RWPE1 (cell line): ENCODE results near the gene MVK.

Experiments used
- CTCF ChIA-PET: fragments of 350-600 bp; sonication (Branson Sonifier 250); formaldehyde crosslinking; extraction: SDS; loops from one replicate; lab custom pipeline; 2021; lab: Yijun Ruan, JAX
- POLR2A ChIA-PET: fragments of 400-600 bp; formaldehyde crosslinking; extraction: SDS; loops from one replicate; lab custom pipeline; 2020; ENCODE audit warnings: antibody characterized with exemption; ENCODE audit not compliant: low non-redundant PET; lab: Yijun Ruan, JAX
- DNase-seq: peaks from one replicate; pipeline ENCODE4 v3.0.0; 2012; ENCODE audit warnings: low spot score
- H3K27ac ChIP-seq: fragments of 450-650 bp; 2 replicates; pipeline ENCODE4 v1.5.1; 2017
- TF ChIP-seq, protein P1 (sequence below): fragments of 450-650 bp; conservative IDR thresholded peaks from 2 replicates; pipeline ENCODE4 v1.5.1; 2017; ENCODE audit warnings: low read depth, mild to moderate bottlenecking

Gene MVK

DNA sequence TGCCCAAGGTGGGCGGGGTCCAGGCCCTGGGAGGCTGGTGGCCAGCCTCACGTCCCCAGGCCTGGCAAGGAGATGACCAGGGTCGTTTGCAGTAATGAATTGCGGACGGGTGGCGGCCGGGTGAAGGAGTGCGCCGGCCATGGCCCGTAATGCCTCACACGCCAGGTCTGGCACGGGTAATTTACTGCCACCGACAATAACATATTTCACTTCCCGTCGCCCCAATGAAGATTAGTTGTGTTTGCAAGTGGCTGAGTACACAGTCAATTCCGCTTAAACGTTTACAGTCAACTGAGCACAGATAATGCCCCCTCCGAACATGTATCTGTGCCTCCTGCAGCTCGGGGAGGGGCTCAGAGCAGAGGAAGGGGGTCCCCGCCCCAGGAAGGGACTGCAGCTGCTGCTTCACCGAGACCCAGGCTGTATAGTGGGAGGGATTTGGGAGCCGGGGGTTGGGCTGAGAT lies 48.3 kb downstream of the MVK start:
- DNase-seq = no peak
- ChIA-PET POLR2A (no interaction called here), CTCF (interaction anchor here (1.4 to 1.5 kb wide), 2 partner anchors 9 to 24 kb away, joined by 4 to 5 read pairs; no protein-coding TSS in a partner anchor)
- H3K27ac ChIP-seq = no peak overlapping the region
- TF ChIP-seq, protein P1, sequence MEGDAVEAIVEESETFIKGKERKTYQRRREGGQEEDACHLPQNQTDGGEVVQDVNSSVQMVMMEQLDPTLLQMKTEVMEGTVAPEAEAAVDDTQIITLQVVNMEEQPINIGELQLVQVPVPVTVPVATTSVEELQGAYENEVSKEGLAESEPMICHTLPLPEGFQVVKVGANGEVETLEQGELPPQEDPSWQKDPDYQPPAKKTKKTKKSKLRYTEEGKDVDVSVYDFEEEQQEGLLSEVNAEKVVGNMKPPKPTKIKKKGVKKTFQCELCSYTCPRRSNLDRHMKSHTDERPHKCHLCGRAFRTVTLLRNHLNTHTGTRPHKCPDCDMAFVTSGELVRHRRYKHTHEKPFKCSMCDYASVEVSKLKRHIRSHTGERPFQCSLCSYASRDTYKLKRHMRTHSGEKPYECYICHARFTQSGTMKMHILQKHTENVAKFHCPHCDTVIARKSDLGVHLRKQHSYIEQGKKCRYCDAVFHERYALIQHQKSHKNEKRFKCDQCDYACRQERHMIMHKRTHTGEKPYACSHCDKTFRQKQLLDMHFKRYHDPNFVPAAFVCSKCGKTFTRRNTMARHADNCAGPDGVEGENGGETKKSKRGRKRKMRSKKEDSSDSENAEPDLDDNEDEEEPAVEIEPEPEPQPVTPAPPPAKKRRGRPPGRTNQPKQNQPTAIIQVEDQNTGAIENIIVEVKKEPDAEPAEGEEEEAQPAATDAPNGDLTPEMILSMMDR = no peak

- H3K27ac ChIP-seq = no peak overlapping the region
- TF ChIP-seq, protein P1 = no peak
- POLR2A ChIA-PET = no interaction called here
- peak; percentile 54 for DNase-seq
- CTCF ChIA-PET = interaction anchor here (0.6 to 0.9 kb wide), 3 partner anchors 42 to 467 kb away, joined by 3 to 4 read pairs (median 3); no protein-coding TSS in a partner anchor
Observed at GRCh38 chr12:109624467-109624866, 50.9 kb downstream of the MVK start.

DNA sequence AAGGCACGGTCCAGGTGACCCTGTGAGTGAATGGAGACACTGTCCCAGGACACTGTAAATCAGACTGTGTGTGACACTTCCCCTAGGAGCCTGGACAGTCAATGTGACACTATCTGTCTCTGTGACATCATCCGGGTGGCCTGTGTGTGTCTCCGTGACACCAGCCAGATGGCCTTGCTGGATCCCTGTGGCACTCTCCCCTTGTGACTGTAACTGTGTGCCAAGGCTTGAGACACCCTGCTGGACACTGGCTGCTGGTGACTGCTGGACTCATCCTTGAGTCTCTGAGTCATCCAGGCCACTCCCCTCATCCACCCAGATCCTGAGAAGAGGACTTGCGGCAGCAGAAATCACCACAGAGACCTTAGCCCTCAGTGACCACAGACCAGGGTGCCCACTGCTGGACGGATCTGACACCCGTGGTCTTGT lies 51.6 kb downstream of the MVK start:
- TF ChIP-seq, protein P1 = no peak
- CTCF ChIA-PET = no interaction called here

DNA sequence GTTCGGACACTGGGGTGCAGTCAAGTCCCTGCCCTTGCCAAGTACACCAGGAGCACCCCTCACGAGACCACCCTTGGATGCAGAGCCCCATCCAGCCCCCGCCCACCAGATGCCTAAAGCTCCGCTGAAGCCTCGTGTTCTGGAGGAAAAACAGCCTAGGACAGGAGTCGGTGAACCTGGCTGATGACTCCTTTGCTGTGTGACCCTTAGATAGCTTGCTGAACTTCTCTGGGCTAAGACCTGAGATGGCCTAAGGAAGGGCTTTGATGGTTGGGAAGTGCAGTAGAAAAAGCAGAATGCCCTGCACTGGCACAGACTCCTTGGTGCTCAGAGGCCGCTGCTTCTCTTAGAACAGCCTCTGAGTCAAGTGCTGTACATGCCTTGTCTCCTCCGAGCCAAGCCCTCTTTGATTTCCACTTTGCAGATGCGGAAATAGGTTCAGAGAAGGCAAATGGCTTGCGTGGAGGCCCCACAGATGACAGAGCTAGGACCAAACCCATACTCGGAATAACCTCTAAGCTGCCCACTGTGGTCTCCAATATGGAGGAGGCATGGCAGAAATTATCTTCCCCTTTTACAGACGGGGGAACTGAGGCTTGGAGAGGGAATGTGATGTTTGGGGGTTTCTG lies 52.3 kb downstream of the MVK start:
- no peak overlapping the region for H3K27ac ChIP-seq

More for the DNA sequence above, 51.6 kb downstream of the MVK start:
- no peak overlapping the region for H3K27ac ChIP-seq
- DNase-seq = peak; percentile 20
- POLR2A ChIA-PET = no interaction called here

GRCh38 chr12:109626378-109627115 lies 53.0 kb downstream of the MVK start:
- ChIA-PET POLR2A (no interaction called here), CTCF (no interaction called here)
- TF ChIP-seq, protein P1 = no peak
- DNase-seq = no peak
- H3K27ac ChIP-seq = no peak overlapping the region

More for the DNA sequence above, 52.3 kb downstream of the MVK start:
- ChIA-PET CTCF (no interaction called here), POLR2A (no interaction called here)
- DNase-seq = no peak
- TF ChIP-seq, protein P1 = no peak

GRCh38 chr12:109627633-109628032 lies 54.0 kb downstream of the MVK start:
- TF ChIP-seq, protein P1 = no peak
- H3K27ac ChIP-seq = no peak overlapping the region
- CTCF ChIA-PET = interaction anchor here (0.7 kb wide), 2 partner anchors 39 to 616 kb away, joined by 3 to 4 read pairs; no protein-coding TSS in a partner anchor
- POLR2A ChIA-PET = no interaction called here
- no peak for DNase-seq
